ENCODE measurements around the gene COPS8. TPM values are rescaled to one million over a fixed set of nuclear protein-coding genes. Genes with fewer than 3 reads are reported as not detected.

COPS8 gene
- polyA plus RNA-seq, 1 of the 3 experiments (the other 2 are of a cell fraction): 107 TPM

GRCh38 chr2:237092506-237092905 is 6.8 kb downstream of the COPS8 start:
- H3F3A ChIP-seq (replicated peaks; ENCODE audit: insufficient read depth): peaks cover 36% of the 10 kb centered on the region
- H3K4me2 ChIP-seq: no peak overlapping the region; the same call in 1 of the 2 replicates
- H3K9me2 ChIP-seq: no peaks in the 10 kb centered on the region
- POLR2A ChIA-PET: no interaction called here
- no peaks in the 10 kb centered on the region for H4K20me1 ChIP-seq (ENCODE audit: insufficient read depth)
- H2AFZ ChIP-seq (ENCODE audit: low read depth): no peak overlapping the region
- H3K36me3 ChIP-seq (replicated peaks in 1 of 2; ENCODE audit: control insufficient read depth in 1 of 2, insufficient read depth in 2 of 2, low read length in 1 of 2): peaks cover 64 to 80% of the 10 kb centered on the region in 2 experiments
- H3K9ac ChIP-seq: no peak overlapping the region; the same call in 1 of the 2 replicates
- peaks cover 89% of the 10 kb centered on the region for H3K79me2 ChIP-seq (ENCODE audit: insufficient read depth)
- no peaks in the 10 kb centered on the region for H3K27me3 ChIP-seq (ENCODE audit: insufficient read depth)
- H3K4me3 ChIP-seq (ENCODE audit: low read depth in 2 of 2, low read length in 1 of 2): no peak overlapping the region
- H3K4me1 ChIP-seq (ENCODE audit: control insufficient read depth in 1 of 2, insufficient read depth in 2 of 2, low read depth in 1 of 2, low read length in 1 of 2): peaks cover 0 to 9% of the 10 kb centered on the region in 2 experiments; a peak in 2 of 4 replicates
- DNase-seq: no peak
- 85% methylated on average over 5 of the region's 5 CpGs for WGBS (ENCODE audit: low lambda C conversion rate)
- no peak for TF ChIP-seq FOXJ3 (CRISPR knock-in tag; IDR thresholded peaks at IDR 0.05)
- no peak for TF ChIP-seq RAD21 (IDR thresholded peaks at IDR 0.05; ENCODE audit: low read length)
- no peak for TF ChIP-seq ELF1 (IDR thresholded peaks at IDR 0.05)
- TF ChIP-seq YY1 (IDR thresholded peaks at IDR 0.05; ENCODE audit: low read depth): no peak
- TF ChIP-seq SIN3A (IDR thresholded peaks at IDR 0.05; ENCODE audit: borderline replicate concordance, low read depth, low read length): no peak
- TF ChIP-seq NFIC (IDR thresholded peaks at IDR 0.05; ENCODE audit: borderline replicate concordance): no peak
- TF ChIP-seq EZH2phosphoT487 (IDR thresholded peaks at IDR 0.05; ENCODE audit: borderline replicate concordance, low read depth): no peak
- no peak for TF ChIP-seq TCF12 (IDR thresholded peaks at IDR 0.05)
- no peak for TF ChIP-seq RXRA (IDR thresholded peaks at IDR 0.05; ENCODE audit: borderline replicate concordance, low read depth)
- TF ChIP-seq JUND (IDR thresholded peaks at IDR 0.05): no peak
- no peak for TF ChIP-seq RFX5 (IDR thresholded peaks at IDR 0.05; ENCODE audit: low read length)
- TF ChIP-seq MXI1 (IDR thresholded peaks at IDR 0.05; ENCODE audit: low read depth, low read length): no peak
- no peak for TF ChIP-seq CTCF (IDR thresholded peaks at IDR 0.05)
- TF ChIP-seq REST (IDR thresholded peaks at IDR 0.05; ENCODE audit: low read depth, low read length): no peak
- TF ChIP-seq RCOR1 (IDR thresholded peaks at IDR 0.05; ENCODE audit: low read length): no peak
- TF ChIP-seq POLR2AphosphoS5 (IDR thresholded peaks at IDR 0.05; ENCODE audit: low read depth, low read length): no peak
- no peak for TF ChIP-seq EP300 (IDR thresholded peaks at IDR 0.05; ENCODE audit: borderline replicate concordance in 1 of 2, low read depth in 1 of 2, low read length in 1 of 2)
- no peak for TF ChIP-seq USF1 (IDR thresholded peaks at IDR 0.05; ENCODE audit: borderline replicate concordance, low read depth)
- H3K9me3 ChIP-seq: no peaks in the 10 kb centered on the region
- peak overlapping the region in 1 of 2 experiments; percentile 45; a peak in 2 of 4 replicates for H3K27ac ChIP-seq (ENCODE audit: low read depth in 2 of 2, low read length in 1 of 2)
- CTCF ChIA-PET: interaction anchor here (1.0 to 1.6 kb wide), 2 partner anchors 9 to 480 kb away, joined by 3 to 10 read pairs; no protein-coding TSS in a partner anchor

Data from SK-N-SH (cell line).